ENCODE results near the gene DDX39B. TPM values are rescaled to one million over a fixed set of nuclear protein-coding genes. Genes with fewer than 3 reads are reported as not detected.

DDX39B gene
- total RNA-seq, 1 experiment from 2014 or later = 813 TPM

DNA sequence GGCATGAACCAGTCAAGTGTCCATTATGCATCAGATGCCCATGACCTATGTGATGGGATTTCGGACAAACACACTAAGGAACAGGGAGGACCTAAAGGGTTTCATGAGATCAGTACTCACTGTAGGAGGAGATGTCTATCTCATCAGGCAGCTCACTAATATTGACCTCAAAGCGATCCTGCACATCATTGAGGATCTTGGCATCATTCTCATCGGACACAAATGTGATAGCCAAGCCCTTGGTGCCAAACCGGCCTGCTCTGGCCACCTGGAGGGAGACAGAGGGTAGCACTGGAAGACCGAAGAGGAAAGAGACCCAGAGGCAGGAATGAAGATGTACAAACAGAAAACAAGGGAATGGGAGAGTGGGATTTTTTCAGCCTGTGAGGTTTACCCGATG, 11.1 kb downstream of the DDX39B start:
- H3K4me3 Mint-ChIP-seq = no peak overlapping the region
- H3K9me3 Mint-ChIP-seq = no peaks in the 10 kb centered on the region; a peak in 1 of 5 replicates
- Histone ChIP-seq H4K91ac (ENCODE audit: insufficient read length, low read depth, low read length) (no peak overlapping the region), H3K23me2 (ENCODE audit: insufficient read length, low read depth, low read length, poor library complexity, severe bottlenecking) (no peaks in the 10 kb centered on the region), H2BK12ac (ENCODE audit: insufficient read length, low read depth, low read length) (no peak overlapping the region), H2BK15ac (ENCODE audit: low read depth, low read length) (no peak overlapping the region), H2BK20ac (ENCODE audit: low read depth, low read length, poor library complexity, severe bottlenecking) (no peak overlapping the region), H3K9ac (ENCODE audit: extremely low read depth, insufficient read length, low read length) (no peak overlapping the region), H4K20me1 (ENCODE audit: control insufficient read depth, insufficient read depth, insufficient read length) (peaks cover 4% of the 10 kb centered on the region), H3K18ac (ENCODE audit: insufficient read length, low read depth, low read length) (no peak overlapping the region), H3K27ac (ENCODE audit: insufficient read length, low read depth, low read length) (no peak overlapping the region), H3K9me3 (ENCODE audit: control insufficient read depth, low read depth, low read length) (no peaks in the 10 kb centered on the region), H2AK5ac (ENCODE audit: insufficient read length, low read length) (no peak overlapping the region), H2BK120ac (ENCODE audit: low read depth, low read length, poor library complexity, severe bottlenecking) (no peak overlapping the region), H3K4me2 (ENCODE audit: insufficient read depth, insufficient read length, low read length) (no peak overlapping the region), H3K23ac (ENCODE audit: insufficient read length, low read depth, low read length) (no peak overlapping the region), H3K4ac (ENCODE audit: low read depth, low read length) (no peak overlapping the region), H4K8ac (replicated peaks; ENCODE audit: insufficient read length, low read depth, low read length) (no peak overlapping the region), H2AFZ (ENCODE audit: low read length) (no peak overlapping the region), H2BK5ac (ENCODE audit: insufficient read length, low read length) (no peak overlapping the region), H4K5ac (ENCODE audit: insufficient read length, low read depth, low read length) (no peak overlapping the region), H3K79me1 (ENCODE audit: insufficient read depth, low read depth, low read length, poor library complexity, severe bottlenecking) (peaks cover 7% of the 10 kb centered on the region), H3K4me1 (ENCODE audit: insufficient read depth, low read length) (no peaks in the 10 kb centered on the region; the same call in 1 of the 2 replicates), H3T11ph (ENCODE audit: low read length) (no peak overlapping the region), H3K27me3 (ENCODE audit: insufficient read depth, low read length) (no peaks in the 10 kb centered on the region), H3K14ac (ENCODE audit: insufficient read depth, low read length) (no peak overlapping the region), H3K56ac (ENCODE audit: insufficient read length, low read depth, low read length) (no peak overlapping the region), H3K79me2 (ENCODE audit: insufficient read depth, low read length) (no peaks in the 10 kb centered on the region; the same call in 1 of the 2 replicates)
- peaks cover 54 to 64% (median 59%) of the 10 kb centered on the region in 3 experiments for H3K36me3 Mint-ChIP-seq (ENCODE audit: insufficient read depth in 1 of 3, low read depth in 3 of 3)
- TF ChIP-seq, protein P1, sequence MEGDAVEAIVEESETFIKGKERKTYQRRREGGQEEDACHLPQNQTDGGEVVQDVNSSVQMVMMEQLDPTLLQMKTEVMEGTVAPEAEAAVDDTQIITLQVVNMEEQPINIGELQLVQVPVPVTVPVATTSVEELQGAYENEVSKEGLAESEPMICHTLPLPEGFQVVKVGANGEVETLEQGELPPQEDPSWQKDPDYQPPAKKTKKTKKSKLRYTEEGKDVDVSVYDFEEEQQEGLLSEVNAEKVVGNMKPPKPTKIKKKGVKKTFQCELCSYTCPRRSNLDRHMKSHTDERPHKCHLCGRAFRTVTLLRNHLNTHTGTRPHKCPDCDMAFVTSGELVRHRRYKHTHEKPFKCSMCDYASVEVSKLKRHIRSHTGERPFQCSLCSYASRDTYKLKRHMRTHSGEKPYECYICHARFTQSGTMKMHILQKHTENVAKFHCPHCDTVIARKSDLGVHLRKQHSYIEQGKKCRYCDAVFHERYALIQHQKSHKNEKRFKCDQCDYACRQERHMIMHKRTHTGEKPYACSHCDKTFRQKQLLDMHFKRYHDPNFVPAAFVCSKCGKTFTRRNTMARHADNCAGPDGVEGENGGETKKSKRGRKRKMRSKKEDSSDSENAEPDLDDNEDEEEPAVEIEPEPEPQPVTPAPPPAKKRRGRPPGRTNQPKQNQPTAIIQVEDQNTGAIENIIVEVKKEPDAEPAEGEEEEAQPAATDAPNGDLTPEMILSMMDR (conservative IDR thresholded peaks at IDR 0.05) = no peak; the same call in 2 of the 3 replicates
- H3K27me3 Mint-ChIP-seq (ENCODE audit: low read depth) = no peaks in the 10 kb centered on the region
- no CpG with 5 or more reads among the region's 6 CpGs for WGBS (ENCODE audit: extremely low coverage, insufficient read length, low lambda C conversion rate)
- no peak for DNase-seq
- peaks cover 23 to 33% of the 10 kb centered on the region in 2 experiments for H3K4me1 Mint-ChIP-seq
- H3K27ac Mint-ChIP-seq = peak overlapping the region in 2 of 3 experiments; percentile 19 to 28; a peak in 2 of 7 replicates
